Kidney epithelial cell (primary cell): ENCODE measurements around the gene TENM4. TPM values are rescaled to one million over a fixed set of nuclear protein-coding genes. Genes with fewer than 3 reads are reported as not detected.

Source experiments
- DNase-seq: peaks from one replicate; pipeline ENCODE4 v3.0.0-alpha.2; 2010; ENCODE audit warnings: low read depth
- H3K27me3 ChIP-seq: 2 replicates; pipeline ENCODE4 v1.6.0; 2011; ENCODE audit warnings: low read length; ENCODE audit not compliant: control insufficient read depth, insufficient read depth
- H3K36me3 ChIP-seq: 2 replicates; pipeline ENCODE4 v1.5.1; 2011; ENCODE audit warnings: low read length; ENCODE audit not compliant: control insufficient read depth, insufficient read depth
- H3K4me3 ChIP-seq: 2 replicates; pipeline ENCODE4 v1.5.1; 2011; ENCODE audit warnings: low read depth, mild to moderate bottlenecking, control low read depth, low read length
- total RNA-seq: library from RNA; depleted of rRNA; stranded (reverse); fragments of >200 nt; gene quantifications from 2 replicates; pipeline ENCODE4 v1.2.3, GENCODE V29; 2015
- TF ChIP-seq, protein P1 (sequence below): IDR thresholded peaks from 2 replicates; pipeline ENCODE4 v1.5.1; 2011; ENCODE audit warnings: mild to moderate bottlenecking, moderate library complexity, low read length, control low read depth, inconsistent platforms; ENCODE audit not compliant: insufficient read depth, poor library complexity, severe bottlenecking

TENM4 gene
- total RNA-seq, 1 donor from 2014 or later: 35.3 TPM

DNA sequence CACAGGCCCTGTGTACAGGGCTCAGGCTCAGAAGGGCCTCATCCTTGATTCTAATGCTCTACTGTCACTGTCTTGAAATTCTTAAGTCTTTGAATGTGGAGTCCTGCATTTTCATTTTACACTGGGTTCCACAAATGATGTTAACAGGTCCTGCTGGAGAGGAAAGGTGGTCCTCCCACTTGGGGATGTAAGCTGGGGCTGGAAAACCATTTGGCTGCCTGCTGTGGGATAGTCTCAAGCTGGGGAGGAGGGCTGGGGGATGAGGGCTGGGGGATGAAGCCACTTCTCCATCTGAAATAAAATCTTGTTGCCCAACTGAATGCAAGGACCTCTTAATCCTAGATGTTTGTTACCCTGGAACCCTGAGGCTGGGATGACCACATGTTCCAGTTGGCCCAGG, 423.0 kb downstream of the TENM4 start:
- DNase-seq: no peak
- no peak overlapping the region for H3K4me3 ChIP-seq
- H3K27me3 ChIP-seq: no peaks in the 10 kb centered on the region
- no peaks in the 10 kb centered on the region for H3K36me3 ChIP-seq
- TF ChIP-seq, protein P1, sequence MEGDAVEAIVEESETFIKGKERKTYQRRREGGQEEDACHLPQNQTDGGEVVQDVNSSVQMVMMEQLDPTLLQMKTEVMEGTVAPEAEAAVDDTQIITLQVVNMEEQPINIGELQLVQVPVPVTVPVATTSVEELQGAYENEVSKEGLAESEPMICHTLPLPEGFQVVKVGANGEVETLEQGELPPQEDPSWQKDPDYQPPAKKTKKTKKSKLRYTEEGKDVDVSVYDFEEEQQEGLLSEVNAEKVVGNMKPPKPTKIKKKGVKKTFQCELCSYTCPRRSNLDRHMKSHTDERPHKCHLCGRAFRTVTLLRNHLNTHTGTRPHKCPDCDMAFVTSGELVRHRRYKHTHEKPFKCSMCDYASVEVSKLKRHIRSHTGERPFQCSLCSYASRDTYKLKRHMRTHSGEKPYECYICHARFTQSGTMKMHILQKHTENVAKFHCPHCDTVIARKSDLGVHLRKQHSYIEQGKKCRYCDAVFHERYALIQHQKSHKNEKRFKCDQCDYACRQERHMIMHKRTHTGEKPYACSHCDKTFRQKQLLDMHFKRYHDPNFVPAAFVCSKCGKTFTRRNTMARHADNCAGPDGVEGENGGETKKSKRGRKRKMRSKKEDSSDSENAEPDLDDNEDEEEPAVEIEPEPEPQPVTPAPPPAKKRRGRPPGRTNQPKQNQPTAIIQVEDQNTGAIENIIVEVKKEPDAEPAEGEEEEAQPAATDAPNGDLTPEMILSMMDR: no peak

- Histone ChIP-seq H3K36me3 (no peaks in the 10 kb centered on the region), H3K4me3 (no peak overlapping the region), H3K27me3 (no peaks in the 10 kb centered on the region)
- DNase-seq: no peak
- TF ChIP-seq, protein P1: no peak
These were observed 427.3 kb downstream of the TENM4 start for GRCh38 chr11:79013509-79013908.

- TF ChIP-seq, protein P1: no peak
These were observed 429.5 kb downstream of the TENM4 start for GRCh38 chr11:79011357-79011756.

GRCh38 chr11:79007771-79008402, 432.9 kb downstream of the TENM4 start:
- TF ChIP-seq, protein P1: no peak
- Histone ChIP-seq H3K36me3 (no peaks in the 10 kb centered on the region), H3K27me3 (no peaks in the 10 kb centered on the region), H3K4me3 (no peak overlapping the region)
- DNase-seq: no peak

More at GRCh38 chr11:79011357-79011756, 429.5 kb downstream of the TENM4 start:
- no peaks in the 10 kb centered on the region for H3K27me3 ChIP-seq
- no peak for DNase-seq
- H3K4me3 ChIP-seq: no peak overlapping the region
- no peaks in the 10 kb centered on the region for H3K36me3 ChIP-seq

- Histone ChIP-seq H3K36me3 (no peaks in the 10 kb centered on the region), H3K27me3 (no peaks in the 10 kb centered on the region), H3K4me3 (no peak overlapping the region)
- TF ChIP-seq, protein P1: no peak
- no peak for DNase-seq
These were observed 434.0 kb downstream of the TENM4 start for GRCh38 chr11:79006854-79007253.

DNA sequence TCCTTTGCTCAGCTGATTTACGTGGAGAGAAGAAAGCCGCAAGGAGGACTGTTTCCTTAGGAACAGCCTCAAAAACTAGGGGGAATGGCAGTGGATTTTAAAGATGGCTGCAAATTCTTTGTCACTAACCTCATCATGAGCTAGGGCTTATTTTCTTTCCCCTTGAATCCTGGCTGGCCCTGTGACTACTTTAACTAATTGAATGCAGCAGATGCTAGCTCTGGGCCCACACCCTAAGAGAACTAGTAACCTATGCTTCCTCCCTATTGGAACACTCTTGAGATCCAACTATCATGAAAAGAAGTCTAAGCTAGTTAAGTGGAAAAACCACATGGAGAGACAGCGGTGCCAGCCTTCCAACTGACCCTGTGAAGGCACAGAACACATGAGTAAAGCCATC, 444.8 kb downstream of the TENM4 start:
- DNase-seq: no peak
- Histone ChIP-seq H3K36me3 (no peaks in the 10 kb centered on the region), H3K4me3 (no peak overlapping the region), H3K27me3 (no peaks in the 10 kb centered on the region)
- TF ChIP-seq, protein P1: no peak
